ENCODE measurements around the gene ZNF493. TPM values are rescaled to one million over a fixed set of nuclear protein-coding genes. Genes with fewer than 3 reads are reported as not detected.
A peak's percentile ranks its signal among the peaks of the same experiment; 100 is the strongest.

The ZNF493 gene
- total RNA-seq, 1 donor, result 22.1 TPM

DNA sequence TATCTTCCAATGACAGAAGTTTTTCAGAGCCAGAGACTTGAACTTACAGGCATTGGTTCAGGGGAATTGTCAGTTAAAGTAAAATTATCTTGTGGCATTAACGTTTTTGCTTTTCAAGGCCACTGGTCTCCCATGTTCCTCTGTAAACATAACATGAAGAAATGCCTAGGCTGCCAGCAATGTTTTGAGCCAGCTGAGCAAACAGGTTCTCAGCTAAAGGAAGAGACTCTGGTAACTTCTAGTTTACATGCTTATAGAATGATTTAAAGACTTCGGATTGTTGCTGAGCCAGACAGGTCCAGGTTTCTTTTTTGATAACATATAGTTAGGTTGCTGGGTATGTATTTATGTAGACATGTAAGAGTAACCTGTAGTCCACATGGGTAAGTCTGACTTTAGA is 35.7 kb downstream of the ZNF493 start:
- H4K20me1 ChIP-seq (ENCODE audit: insufficient read depth, low read length), result no peaks in the 10 kb centered on the region
- no peaks in the 10 kb centered on the region for H3K4me1 ChIP-seq (ENCODE audit: insufficient read depth, low read length)
- H3K36me3 ChIP-seq (ENCODE audit: insufficient read depth, low read length), result no peaks in the 10 kb centered on the region
- no peaks in the 10 kb centered on the region for H3K79me2 ChIP-seq (ENCODE audit: insufficient read depth, low read length)
- no peak overlapping the region for H3K4me2 ChIP-seq (ENCODE audit: insufficient read depth, low read length)
- no peak overlapping the region for H3K4me3 ChIP-seq (ENCODE audit: insufficient read depth, low read length)
- no peak for DNase-seq (ENCODE audit: insufficient read length, low spot score, missing footprints)
- H2AFZ ChIP-seq (ENCODE audit: low read length), result no peak overlapping the region
- no peaks in the 10 kb centered on the region for H3K27me3 ChIP-seq (ENCODE audit: insufficient read depth, low read length)
- no peaks in the 10 kb centered on the region for H3K9me3 ChIP-seq (ENCODE audit: low read depth, low read length)
- H3K27ac ChIP-seq (ENCODE audit: low read depth, low read length), result no peak overlapping the region
- TF ChIP-seq, protein P1, sequence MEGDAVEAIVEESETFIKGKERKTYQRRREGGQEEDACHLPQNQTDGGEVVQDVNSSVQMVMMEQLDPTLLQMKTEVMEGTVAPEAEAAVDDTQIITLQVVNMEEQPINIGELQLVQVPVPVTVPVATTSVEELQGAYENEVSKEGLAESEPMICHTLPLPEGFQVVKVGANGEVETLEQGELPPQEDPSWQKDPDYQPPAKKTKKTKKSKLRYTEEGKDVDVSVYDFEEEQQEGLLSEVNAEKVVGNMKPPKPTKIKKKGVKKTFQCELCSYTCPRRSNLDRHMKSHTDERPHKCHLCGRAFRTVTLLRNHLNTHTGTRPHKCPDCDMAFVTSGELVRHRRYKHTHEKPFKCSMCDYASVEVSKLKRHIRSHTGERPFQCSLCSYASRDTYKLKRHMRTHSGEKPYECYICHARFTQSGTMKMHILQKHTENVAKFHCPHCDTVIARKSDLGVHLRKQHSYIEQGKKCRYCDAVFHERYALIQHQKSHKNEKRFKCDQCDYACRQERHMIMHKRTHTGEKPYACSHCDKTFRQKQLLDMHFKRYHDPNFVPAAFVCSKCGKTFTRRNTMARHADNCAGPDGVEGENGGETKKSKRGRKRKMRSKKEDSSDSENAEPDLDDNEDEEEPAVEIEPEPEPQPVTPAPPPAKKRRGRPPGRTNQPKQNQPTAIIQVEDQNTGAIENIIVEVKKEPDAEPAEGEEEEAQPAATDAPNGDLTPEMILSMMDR (IDR thresholded peaks at IDR 0.05; ENCODE audit: extremely low read depth, low read depth, low read length), result no peak

DNA sequence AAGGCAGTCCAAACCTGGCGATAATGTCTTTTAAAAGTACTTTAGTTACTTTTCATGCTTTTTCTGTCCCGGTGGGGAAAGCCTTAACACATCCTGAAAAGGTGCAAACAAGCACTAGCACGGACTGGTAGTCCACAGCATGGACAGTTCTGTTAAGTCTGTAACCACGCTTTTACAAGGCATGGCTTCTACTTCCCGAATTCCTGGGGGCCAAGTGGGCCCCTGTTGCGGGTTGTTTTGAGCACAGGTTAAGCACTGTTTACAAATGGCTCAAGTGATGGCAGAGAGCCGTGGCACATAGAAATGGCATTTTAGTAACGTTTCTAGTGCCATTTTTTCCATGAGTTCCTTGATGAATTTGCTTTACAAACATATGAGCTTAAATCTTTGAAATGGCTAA is 37.6 kb downstream of the ZNF493 start:
- no peak for DNase-seq (ENCODE audit: insufficient read length, low spot score, missing footprints)
- no peaks in the 10 kb centered on the region for H3K79me2 ChIP-seq (ENCODE audit: insufficient read depth, low read length)
- TF ChIP-seq, protein P1 (IDR thresholded peaks at IDR 0.05; ENCODE audit: extremely low read depth, low read depth, low read length), result no peak

DNA sequence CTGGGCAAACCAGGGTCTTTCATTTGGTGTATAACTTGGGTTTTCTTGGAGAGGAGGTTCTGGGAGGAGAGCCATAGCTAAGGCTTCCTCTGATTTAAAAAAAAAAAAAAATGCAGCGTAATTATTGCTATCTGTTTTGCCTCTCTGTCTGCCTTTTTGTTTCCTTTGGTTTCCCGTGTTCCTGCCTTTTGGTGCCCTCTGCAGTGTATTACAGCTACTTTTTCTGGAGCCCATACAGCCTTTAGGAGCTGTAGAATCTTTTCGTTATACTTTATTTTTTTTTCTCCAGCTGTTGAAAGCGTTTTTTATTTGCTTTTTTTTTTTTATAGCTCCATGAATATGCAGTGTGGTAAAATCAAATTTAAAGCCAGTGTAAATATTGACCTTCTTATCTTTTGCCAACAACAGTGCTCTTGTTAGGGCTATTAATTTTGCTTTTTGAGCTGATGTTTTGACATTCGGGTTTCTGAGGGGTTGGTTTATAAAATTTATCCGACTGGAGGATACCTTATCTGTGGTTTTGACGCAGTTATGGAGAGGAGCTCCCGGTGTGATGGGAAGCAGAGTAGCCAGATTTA is 38.1 kb downstream of the ZNF493 start:
- no peaks in the 10 kb centered on the region for H3K27me3 ChIP-seq (ENCODE audit: insufficient read depth, low read length)
- no peak overlapping the region for H3K27ac ChIP-seq (ENCODE audit: low read depth, low read length)
- no peaks in the 10 kb centered on the region for H3K79me2 ChIP-seq (ENCODE audit: insufficient read depth, low read length)
- peak overlapping the region; percentile 30 for H3K4me2 ChIP-seq (ENCODE audit: insufficient read depth, low read length)
- H4K20me1 ChIP-seq (ENCODE audit: insufficient read depth, low read length), result no peaks in the 10 kb centered on the region
- DNase-seq (ENCODE audit: insufficient read length, low spot score, missing footprints), result peak; percentile 79
- peak overlapping the region; percentile 44 for H3K4me3 ChIP-seq (ENCODE audit: insufficient read depth, low read length)
- H2AFZ ChIP-seq (ENCODE audit: low read length), result peak overlapping the region; percentile 2
- H3K36me3 ChIP-seq (ENCODE audit: insufficient read depth, low read length), result no peaks in the 10 kb centered on the region
- no peaks in the 10 kb centered on the region for H3K9me3 ChIP-seq (ENCODE audit: low read depth, low read length)
- no peaks in the 10 kb centered on the region for H3K4me1 ChIP-seq (ENCODE audit: insufficient read depth, low read length)
- TF ChIP-seq, protein P1 (IDR thresholded peaks at IDR 0.05; ENCODE audit: extremely low read depth, low read depth, low read length), result peak; percentile 15

More for the DNA sequence above, 37.6 kb downstream of the ZNF493 start:
- Histone ChIP-seq H4K20me1 (ENCODE audit: insufficient read depth, low read length) (no peaks in the 10 kb centered on the region), H3K4me1 (ENCODE audit: insufficient read depth, low read length) (no peaks in the 10 kb centered on the region), H3K27me3 (ENCODE audit: insufficient read depth, low read length) (no peaks in the 10 kb centered on the region), H3K9me3 (ENCODE audit: low read depth, low read length) (no peaks in the 10 kb centered on the region), H3K36me3 (ENCODE audit: insufficient read depth, low read length) (no peaks in the 10 kb centered on the region), H3K4me3 (ENCODE audit: insufficient read depth, low read length) (peak overlapping the region; percentile 44), H2AFZ (ENCODE audit: low read length) (peak overlapping the region; percentile 2), H3K4me2 (ENCODE audit: insufficient read depth, low read length) (peak overlapping the region; percentile 30), H3K27ac (ENCODE audit: low read depth, low read length) (no peak overlapping the region)

DNA sequence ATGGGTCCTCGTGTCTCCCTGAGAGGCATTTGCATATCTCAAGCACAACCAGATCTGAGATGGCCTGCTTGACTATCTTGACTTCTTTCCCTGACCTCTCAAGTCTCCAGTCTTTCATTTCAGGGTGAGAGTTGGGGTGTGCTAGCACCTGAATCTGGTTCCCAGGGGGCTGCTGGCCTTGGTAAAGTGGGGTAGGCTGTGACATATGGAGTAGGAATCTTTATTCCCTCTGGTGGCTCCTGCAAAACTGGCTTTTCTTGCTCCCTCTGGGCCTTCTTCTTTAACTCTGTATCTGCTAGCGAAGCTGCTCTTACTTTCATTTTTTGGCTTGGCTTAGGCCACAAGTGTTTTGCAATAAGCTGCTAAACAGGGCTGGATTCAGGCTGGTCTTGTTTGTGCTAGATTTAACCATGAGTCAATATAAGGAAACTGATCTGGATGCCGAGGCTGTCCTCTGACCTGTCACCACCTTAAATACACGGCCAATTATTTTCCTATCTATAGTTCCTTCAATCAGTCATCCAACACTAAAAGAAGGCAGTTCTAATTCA is 42.3 kb downstream of the ZNF493 start:
- Histone ChIP-seq H3K4me2 (ENCODE audit: insufficient read depth, low read length) (peak overlapping the region; percentile 81), H2AFZ (ENCODE audit: low read length) (peak overlapping the region; percentile 67), H3K9me3 (ENCODE audit: low read depth, low read length) (no peaks in the 10 kb centered on the region), H3K27ac (ENCODE audit: low read depth, low read length) (no peak overlapping the region), H3K4me3 (ENCODE audit: insufficient read depth, low read length) (peak overlapping the region; percentile 26), H3K79me2 (ENCODE audit: insufficient read depth, low read length) (no peaks in the 10 kb centered on the region), H3K4me1 (ENCODE audit: insufficient read depth, low read length) (no peaks in the 10 kb centered on the region), H4K20me1 (ENCODE audit: insufficient read depth, low read length) (no peaks in the 10 kb centered on the region), H3K27me3 (ENCODE audit: insufficient read depth, low read length) (no peaks in the 10 kb centered on the region), H3K36me3 (ENCODE audit: insufficient read depth, low read length) (no peaks in the 10 kb centered on the region)
- TF ChIP-seq, protein P1 (IDR thresholded peaks at IDR 0.05; ENCODE audit: extremely low read depth, low read depth, low read length), result no peak
- DNase-seq (ENCODE audit: insufficient read length, low spot score, missing footprints), result peak; percentile 39

Measured in osteoblast (primary cell).